Stimulated activated CD4-positive, alpha-beta T cell treated with anti-CD3 and anti-CD28 coated beads, Interleukin-1b, Interleukin-23, amount 100 ng/mL, for 4 hours (primary cell): ENCODE measurements around the gene GOLGA6L7.
"Not testable (repeated sequence)": the region's sequence is repeated elsewhere in the genome, so short reads cannot be mapped to it uniquely, and the experiment has no call there.

Experiments used
- DNase-seq, 2 donors: peaks; one replicate each; pipeline ENCODE4 v3.0.0-alpha.2; 2020; ENCODE audit warnings: low read depth in 2 of 2

Gene GOLGA6L7

DNA sequence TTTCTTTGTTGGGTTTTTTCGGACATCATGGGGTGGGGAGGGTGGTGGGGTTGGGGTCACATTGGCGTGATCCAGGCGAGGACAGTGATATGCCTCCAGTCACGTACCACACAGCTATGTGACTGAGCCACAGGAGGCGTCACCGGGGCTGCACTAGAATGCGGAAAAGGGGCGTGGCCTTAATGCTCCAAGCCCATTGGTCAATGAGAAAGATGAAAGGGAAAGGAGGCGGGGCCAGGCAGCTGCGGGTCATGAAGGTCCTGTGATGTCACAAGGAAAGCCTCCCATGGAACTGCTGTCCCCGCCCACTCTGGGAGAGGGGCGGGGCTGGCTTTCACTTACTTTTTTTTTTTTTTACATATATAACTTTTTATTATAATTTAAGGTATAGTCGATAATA is at the start of gene GOLGA6L7:
Gene GOLGA6L7 (minus strand): TSS at position 124 of the 400 bp plus-strand sequence. CDS start 95 bp downstream, at position 29.
- not testable (repeated sequence) for DNase-seq

DNA sequence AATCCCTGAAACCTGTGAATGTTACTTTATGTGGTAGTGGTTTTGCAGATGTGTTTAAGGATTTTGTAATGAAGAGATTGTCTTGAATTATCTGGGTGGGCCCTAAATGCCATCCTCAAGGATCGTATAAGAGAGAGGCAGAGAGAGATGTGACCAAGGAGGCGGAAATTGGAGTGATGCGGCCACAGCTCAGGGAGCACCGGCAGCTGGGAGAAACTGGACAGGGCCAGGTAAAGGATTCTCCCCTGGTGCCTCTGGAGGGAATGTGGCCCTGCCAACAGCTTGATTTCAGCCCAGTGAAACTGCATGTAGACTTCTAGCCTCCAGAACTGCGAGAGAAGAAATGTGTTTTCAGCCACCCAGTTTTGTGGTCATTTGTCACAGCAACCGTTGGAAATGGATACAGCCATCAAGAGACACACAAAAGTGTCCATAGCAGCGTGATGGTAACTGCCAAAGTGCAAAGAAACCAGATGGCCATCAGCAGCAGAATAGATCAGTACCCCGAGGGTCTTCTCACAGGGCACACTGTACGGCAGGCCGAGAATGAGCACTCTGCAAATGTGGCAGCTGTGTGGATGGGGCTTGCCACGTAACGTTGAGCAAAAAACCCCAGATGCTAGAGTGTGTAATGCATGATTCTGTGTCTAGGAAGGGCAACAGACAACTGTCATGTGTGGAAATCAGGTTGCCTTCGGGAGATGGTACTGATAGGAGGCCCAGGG is 49.6 kb upstream of the GOLGA6L7 start:
- DNase-seq = no peak

DNA sequence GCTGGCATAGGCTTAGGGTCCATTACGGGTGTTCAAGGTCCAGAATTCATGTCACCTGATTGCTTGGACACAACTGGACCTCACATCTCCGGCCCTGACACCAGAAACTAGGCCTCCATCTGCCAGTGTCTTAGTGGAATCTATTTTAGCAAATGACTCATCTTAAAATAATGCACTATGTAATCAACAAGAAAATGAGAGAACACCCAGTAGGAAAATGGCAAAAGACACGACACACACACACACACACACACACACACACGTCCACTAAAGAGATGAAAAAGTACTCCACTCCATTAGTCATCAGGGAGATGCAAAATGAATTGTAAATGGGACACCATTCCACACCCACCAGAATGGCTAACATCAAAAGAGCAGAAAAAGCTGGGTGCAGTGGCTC is 48.5 kb upstream of the GOLGA6L7 start:
- DNase-seq = no peak

- no peak for DNase-seq
Observed at GRCh38 chr15:28895566-28895965, 47.1 kb upstream of the GOLGA6L7 start.

GRCh38 chr15:28895146-28895545 is 46.7 kb upstream of the GOLGA6L7 start:
- no peak for DNase-seq

- DNase-seq = no peak
Observed at GRCh38 chr15:28894631-28895030, 46.2 kb upstream of the GOLGA6L7 start.

DNA sequence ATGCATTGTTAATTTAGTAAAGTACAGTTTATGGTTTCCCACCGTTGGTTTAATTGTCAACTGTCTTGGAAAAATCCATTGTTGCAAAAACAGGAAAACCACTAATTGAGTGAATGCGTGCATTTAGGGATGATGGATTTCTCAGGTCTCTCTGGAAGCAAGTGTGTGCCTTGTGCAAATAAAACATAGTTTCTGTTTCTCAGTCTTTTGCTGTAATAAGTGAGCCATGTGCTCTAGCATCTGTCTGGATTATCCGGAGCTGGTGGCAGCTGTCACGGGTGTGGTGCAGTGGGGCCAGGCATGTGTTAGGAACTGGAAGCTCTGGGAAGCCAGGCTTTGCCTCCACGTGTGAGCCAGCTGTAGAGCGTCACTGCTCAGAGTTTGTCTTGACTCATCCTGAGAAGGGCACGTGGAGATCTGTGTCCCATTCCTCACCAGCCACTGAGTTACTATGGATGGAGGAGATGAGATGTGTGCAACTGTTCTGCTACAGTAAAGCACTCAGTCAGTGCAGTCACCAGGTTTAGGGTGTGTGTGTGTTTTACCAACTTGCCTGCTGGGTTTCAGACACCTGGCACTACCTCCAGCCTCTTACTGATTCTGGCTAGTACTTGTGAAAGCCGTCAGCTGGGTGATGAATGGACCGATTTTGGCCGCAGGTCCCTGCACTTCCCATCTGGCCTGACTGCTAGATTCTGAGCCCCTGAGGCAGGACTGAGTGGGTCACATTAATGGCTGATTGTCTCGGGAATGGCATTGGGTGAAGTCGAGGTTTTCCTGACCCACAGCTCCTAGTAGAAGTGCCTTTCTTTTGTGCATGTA is 44.6 kb upstream of the GOLGA6L7 start:
- DNase-seq = no peak

GRCh38 chr15:28891588-28891987 is 43.1 kb upstream of the GOLGA6L7 start:
- no peak for DNase-seq

- no peak for DNase-seq
Observed at GRCh38 chr15:28890711-28891495, 42.5 kb upstream of the GOLGA6L7 start.

GRCh38 chr15:28890291-28890690 is 41.8 kb upstream of the GOLGA6L7 start:
- DNase-seq = not testable (repeated sequence)

DNA sequence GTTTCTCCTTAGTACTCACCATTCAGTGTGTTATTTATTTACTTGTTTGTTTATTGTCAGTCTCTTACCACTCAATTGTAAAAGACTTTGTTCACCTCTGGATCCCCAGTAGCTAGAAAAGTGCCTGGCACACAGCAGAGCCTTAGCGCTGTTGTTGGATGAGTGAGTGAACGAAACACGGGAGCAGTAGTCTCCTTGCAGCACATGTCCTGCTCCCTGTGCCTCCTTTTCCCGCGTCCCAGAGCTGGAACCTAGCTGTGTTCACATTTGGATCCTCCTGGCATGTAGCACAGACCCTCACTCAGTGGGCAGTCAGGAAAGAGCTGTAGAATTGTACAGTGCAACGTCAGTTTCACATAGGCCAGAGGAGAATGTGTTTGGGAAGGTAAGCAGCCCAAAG is 41.4 kb upstream of the GOLGA6L7 start:
- not testable (repeated sequence) for DNase-seq

- DNase-seq = no peak
Observed at GRCh38 chr15:28889346-28889745, 40.9 kb upstream of the GOLGA6L7 start.

DNA sequence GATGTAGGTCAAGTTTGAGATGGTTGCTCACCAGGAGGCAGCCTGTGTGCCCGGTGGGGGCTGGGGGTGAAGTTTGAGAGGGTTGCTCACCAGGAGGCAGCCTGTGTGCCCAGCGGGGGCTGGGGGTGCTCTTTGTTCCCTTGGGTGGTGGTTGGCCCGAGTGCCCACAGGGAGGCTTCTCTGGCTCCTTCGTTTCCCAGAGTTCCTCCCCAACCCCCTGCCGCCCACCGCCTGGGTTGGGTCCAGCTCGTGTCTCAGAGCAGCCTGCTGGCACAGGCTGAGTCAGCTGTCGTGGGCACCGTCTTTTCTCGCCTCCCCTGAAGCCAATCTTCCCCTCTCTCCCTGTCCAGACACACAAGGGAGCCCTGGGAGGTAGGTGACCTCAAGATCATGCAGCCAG is 40.5 kb upstream of the GOLGA6L7 start:
- no peak for DNase-seq

- DNase-seq = no peak
Observed at GRCh38 chr15:28888302-28888894, 40.0 kb upstream of the GOLGA6L7 start.

DNA sequence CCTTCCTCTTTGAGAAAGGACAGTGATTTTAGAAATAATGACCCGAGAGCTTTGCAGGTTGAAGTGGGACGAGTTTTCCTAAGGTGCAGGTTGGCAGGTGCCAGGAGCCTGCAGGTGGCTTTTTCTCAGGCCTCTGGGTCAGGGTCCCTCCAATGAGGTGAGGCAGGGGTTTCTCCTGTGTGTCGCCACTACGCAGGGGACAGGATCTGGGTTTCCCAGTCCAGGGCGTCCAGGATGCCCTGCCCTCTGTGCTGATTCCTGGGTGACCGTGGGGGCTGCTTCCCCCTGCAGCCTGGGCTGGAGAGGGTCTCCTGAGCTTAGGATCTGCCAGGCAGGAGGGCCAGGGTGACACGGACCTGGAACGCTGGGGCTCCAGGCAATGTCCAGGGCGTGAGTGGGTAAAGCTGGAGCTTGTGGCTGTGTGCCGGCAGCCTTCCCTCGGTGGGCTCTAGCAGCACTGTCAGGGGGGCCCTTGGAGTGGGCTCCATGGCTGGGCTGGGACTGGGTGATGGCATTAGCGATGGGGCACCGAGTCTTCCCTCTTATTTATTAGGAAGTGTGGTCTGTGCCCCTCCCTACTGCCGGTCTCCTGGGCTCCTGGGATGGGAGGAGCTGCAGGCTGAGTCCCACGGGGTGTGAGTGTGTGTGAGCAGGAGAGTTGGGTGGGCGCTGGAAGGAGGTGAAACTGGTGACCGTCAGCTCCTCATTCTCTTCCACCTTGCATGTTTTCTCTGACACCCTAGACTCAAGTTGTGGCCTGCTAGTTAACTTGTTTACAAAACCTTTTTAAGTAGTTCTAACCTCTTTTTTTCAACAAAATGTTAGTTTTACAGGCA is 39.1 kb upstream of the GOLGA6L7 start:
- DNase-seq = no peak

DNA sequence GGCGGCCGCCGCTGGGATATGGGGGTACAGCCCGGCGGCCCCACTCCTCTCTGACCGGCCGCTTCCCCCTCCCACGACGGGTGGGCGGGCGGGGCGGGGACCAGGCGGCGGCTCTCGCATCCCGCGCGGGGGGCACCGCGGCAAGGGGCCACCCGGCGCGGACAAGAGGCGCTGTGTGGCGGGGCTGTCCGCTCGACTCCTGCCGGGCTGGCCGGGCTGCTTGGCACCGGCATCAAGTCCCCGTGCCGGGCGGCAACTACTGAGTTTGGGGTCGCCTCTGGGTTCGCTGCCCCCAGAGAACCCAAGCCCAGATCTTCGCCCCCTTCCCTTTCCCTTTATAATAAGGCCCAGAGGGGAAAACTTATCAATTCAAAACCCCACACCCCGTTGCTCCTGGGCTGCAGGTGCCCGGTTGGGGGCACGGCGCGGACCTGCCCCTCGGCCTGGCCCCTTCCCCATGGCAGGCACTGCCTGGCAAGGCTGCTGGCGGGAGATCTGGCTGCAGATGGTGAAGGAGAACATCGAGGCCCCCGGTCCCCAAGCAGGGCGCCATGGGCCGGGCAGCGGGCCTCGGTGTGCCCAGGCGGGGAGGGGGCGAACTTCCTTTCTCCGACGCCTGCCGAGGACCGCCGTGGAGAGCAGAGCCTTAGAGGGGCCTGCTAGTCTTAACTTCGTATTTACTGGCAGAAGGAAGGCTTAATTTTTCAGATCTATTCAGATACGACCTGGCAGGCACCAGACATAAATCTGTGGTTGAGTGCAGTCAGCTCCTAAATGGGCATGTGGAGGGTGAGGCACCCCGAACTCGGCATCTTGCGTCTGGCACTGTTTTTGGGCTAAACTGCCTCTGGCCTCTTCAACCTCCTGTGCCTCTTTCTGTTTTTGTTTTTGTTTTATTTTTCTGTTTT is 38.2 kb upstream of the GOLGA6L7 start:
- peak in 1 of 2 donors; percentile 11 for DNase-seq

GRCh38 chr15:28885630-28886430 is 37.4 kb upstream of the GOLGA6L7 start, which contains the start of gene APBA2:
Gene APBA2, plus strand, starts transcription at chr15:28885974. Its CDS starts 167,911 bp downstream, at chr15:29053885.
- peak; percentile 32 to 48 for DNase-seq

- DNase-seq = peak in 1 of 2 donors; percentile 12
Observed at GRCh38 chr15:28885128-28885629, 36.7 kb upstream of the GOLGA6L7 start.
